Stimulated activated CD8-positive, alpha-beta memory T cell treated with anti-CD3 and anti-CD28 coated beads, Interleukin-4, amount 100 ng/mL, for 48 hours (primary cell): ENCODE measurements around the gene DSP.

Source experiments
- DNase-seq: peaks from one replicate; pipeline ENCODE4 v3.0.0-alpha.2; 2020

DSP gene

GRCh38 chr6:7541175-7542064 lies at the start of gene DSP:
Gene DSP (plus strand): TSS chr6:7541671. CDS start chr6:7541916, 245 bp downstream.
- peak; percentile 47 for DNase-seq

- no peak for DNase-seq
These were observed 47.6 kb upstream of the DSP start for GRCh38 chr6:7493866-7494265.

GRCh38 chr6:7494638-7495037 lies 46.8 kb upstream of the DSP start:
- no peak for DNase-seq

- DNase-seq: no peak
These were observed 45.1 kb upstream of the DSP start for GRCh38 chr6:7496266-7496875.

GRCh38 chr6:7500752-7501282 lies 40.7 kb upstream of the DSP start:
- no peak for DNase-seq

GRCh38 chr6:7502743-7503142 lies 38.7 kb upstream of the DSP start:
- no peak for DNase-seq

- DNase-seq: no peak
These were observed 37.4 kb upstream of the DSP start for GRCh38 chr6:7504041-7504440.

- DNase-seq: peak; percentile 26
These were observed 36.2 kb upstream of the DSP start for GRCh38 chr6:7505189-7505699.

GRCh38 chr6:7507600-7507999 lies 33.9 kb upstream of the DSP start:
- DNase-seq: no peak

GRCh38 chr6:7512320-7512719 lies 29.2 kb upstream of the DSP start:
- no peak for DNase-seq

- DNase-seq: no peak
These were observed 27.9 kb upstream of the DSP start for GRCh38 chr6:7513529-7513928.

- no peak for DNase-seq
These were observed 26.1 kb upstream of the DSP start for GRCh38 chr6:7515363-7515762.

GRCh38 chr6:7518877-7519276 lies 22.6 kb upstream of the DSP start:
- DNase-seq: no peak

GRCh38 chr6:7522873-7523272 lies 18.6 kb upstream of the DSP start:
- no peak for DNase-seq

GRCh38 chr6:7523922-7524321 lies 17.5 kb upstream of the DSP start:
- no peak for DNase-seq

GRCh38 chr6:7526755-7527154 lies 14.7 kb upstream of the DSP start:
- DNase-seq: no peak

- DNase-seq: no peak
These were observed 12.9 kb upstream of the DSP start for GRCh38 chr6:7528565-7528964.

GRCh38 chr6:7529141-7529540 lies 12.3 kb upstream of the DSP start:
- no peak for DNase-seq

GRCh38 chr6:7532232-7532631 lies 9.2 kb upstream of the DSP start:
- DNase-seq: no peak

GRCh38 chr6:7532821-7533220 lies 8.7 kb upstream of the DSP start:
- no peak for DNase-seq

- no peak for DNase-seq
These were observed 7.3 kb upstream of the DSP start for GRCh38 chr6:7534192-7534591.

GRCh38 chr6:7535498-7535897 lies 6.0 kb upstream of the DSP start:
- DNase-seq: no peak

GRCh38 chr6:7537565-7538174 lies 3.8 kb upstream of the DSP start:
- no peak for DNase-seq

- DNase-seq: no peak
These were observed 3.0 kb upstream of the DSP start for GRCh38 chr6:7538484-7538883.
